HG02642 (cell line): Measurements from ENCODE around the gene ADAMTS6.

Experiments used
- ATAC-seq: cut with Tn5 transposase; IDR thresholded peaks from one replicate; pipeline ENCODE4 v1.9.1; 2021; ENCODE audit warnings: mild to moderate bottlenecking; ENCODE audit not compliant: unreplicated experiment, poor library complexity

ADAMTS6 gene

DNA sequence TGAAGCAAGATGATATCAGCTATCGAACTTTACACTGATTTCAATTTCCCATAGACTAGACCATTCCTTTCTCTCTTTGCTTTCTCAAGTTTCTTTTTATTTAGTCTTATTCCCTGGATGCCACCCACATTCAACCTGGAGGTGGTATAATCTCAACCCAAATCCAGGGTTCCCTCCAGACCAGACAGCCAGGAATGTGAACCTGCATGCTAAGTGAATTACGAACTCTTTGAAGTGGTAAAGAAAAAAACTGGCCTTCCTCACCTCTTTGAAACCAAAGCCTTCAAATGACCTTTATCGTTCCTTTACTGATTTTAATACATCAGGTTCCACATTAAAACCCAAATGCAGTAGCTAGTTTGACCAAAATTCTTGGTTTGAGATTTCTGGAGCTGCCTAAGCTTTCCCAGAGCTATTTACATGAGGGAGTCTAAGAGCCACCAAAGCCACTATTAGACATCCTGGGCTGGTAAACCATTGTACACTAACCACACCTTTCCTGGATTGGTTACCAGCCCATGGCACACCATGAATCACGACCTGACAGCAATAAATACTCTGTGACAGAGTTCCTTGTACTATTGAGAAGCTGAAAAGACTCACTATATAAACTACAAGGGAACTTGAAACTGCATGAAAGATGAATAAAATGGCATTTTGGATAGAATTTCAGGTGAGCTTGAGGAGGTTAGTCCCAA is 323.7 kb downstream of the ADAMTS6 start:
- ATAC-seq = no peak

DNA sequence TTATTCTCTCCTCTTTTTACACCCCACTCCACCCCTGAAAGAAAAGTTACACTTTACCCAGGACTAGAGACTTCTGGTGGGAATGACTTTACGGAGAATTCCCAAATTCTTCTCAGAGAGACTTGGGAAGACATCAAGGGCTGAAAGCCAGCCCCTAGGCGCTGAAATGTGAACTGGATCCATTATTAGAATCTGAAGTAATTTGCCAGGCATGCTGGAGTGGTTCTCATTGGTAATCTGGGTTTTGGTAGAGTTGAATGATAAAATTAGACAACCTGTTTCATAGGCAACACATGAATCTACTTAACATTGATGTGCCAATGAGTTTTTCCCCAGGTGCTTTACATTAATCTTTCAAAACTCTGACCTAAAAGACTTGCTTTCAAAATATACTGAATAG is 324.8 kb downstream of the ADAMTS6 start:
- no peak for ATAC-seq

DNA sequence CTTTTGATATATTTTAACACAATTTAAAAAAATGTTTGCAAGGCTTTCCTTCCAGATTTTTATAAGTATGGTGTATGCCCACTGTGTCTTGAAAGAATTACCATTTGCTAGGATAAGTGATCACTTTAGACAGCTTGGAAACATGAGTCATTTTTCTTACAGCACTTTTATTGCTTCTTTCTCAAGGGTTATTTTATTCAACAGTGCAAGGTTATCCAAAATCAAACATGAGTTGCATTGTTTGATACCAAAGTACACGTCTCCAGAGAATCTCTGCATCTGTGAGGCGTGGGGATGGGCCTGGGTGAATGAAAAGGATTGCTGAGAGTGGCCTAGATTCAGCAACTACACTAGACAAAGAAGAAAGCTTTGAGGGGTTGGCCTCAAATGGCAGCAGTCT is 329.6 kb downstream of the ADAMTS6 start:
- ATAC-seq = no peak

DNA sequence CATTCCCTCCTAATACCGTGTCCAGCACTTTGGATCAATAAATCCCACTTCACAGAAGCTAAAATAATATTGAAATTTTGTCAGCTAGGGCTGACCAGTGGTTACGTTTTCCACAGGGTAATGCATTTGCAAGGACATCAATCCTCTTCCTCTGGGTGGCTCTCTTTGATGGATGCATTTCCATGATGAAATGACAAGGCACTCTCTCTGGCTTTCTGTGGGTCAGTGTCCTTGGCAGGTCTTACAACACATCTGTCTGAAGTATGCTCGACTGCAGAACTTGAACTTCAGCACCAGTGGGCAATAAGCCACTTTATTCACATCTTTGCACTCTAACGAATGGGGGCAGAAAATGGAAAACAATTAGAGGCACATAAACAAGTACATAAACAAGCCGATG is 330.1 kb downstream of the ADAMTS6 start:
- no peak for ATAC-seq

DNA sequence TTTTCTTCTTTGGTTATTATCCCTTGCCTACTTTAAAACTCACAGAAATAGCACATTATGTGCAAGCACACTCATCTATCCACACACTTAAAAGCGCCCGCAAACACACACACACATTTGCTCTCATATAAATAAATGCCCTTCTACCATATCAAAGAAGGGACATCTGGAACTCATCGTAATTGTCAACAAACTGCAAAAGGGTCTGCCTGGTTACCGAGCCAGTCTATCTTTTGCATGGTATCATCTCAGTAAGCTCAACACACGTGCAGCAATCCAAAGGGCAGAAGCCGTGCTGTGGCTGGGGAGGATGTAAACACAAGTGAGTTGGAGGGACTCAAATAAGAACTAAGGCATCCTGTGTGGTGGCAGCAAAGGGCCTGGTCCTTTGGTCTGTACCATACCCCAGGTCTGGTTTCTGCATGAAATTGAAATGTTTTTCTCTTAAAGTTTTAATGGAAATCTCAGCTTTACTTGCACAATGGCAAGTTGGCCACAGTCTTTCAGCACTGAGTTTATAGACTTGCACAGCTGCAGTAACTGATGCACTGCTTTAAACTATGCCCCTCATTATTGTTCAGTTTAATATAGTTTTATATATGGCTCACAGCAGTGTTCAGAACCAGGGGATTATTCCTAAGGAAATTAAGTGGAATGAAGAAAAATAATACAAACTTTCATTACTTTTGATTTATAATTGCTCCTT is 331.0 kb downstream of the ADAMTS6 start:
- no peak for ATAC-seq

DNA sequence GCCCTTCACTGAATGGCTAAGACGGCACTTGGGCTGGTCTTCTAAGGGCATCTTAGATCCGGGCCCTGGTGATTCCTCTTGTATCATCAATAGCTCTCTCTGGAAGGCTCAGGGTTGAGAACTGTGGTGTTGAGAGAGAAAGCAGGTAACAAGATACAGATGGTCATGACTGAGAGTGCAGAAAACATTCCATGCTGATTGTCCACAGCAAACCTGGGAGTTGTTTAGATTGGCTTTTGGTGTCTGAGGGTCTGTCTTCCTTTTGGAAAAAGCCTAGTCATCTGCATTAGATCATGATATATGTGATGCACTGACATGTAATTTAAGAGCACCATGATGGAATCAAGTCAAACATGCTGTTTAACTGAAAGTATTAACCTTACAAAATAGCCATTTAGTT is 331.9 kb downstream of the ADAMTS6 start:
- no peak for ATAC-seq

DNA sequence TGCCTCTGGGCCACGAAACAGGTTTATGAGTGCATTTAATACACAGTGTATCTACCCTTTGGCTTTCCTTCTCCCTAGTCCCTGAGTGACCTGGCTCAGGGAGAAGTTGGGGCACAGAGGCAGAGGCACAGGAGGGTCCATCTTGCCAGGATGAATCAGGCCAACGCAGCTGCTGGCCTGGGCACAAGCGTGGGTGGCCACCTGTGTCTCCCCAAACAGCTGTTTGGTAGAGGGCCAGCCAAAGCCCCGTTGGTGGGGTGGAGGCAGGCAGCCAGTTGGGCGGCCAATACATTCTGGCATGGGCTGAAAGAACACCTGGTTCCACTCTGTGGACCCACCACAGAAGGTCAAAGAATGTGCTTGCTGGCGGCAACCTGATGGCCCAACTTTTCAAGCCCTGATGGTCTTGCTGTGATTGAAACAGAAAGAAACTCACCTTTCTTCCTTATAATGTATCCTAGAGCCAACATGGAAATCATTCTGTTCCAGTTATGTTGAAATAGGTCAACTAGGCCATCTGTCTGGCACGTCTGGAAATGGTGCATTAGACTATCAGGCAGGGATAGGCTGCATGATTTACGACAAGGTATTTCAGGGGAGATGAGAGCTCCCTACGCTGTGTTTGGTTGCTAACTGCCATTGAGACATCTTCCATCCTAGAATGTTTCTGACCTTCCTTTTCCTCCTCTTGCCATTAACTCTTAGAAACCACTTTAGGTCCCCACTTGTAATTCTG is 337.4 kb downstream of the ADAMTS6 start:
- ATAC-seq = no peak

DNA sequence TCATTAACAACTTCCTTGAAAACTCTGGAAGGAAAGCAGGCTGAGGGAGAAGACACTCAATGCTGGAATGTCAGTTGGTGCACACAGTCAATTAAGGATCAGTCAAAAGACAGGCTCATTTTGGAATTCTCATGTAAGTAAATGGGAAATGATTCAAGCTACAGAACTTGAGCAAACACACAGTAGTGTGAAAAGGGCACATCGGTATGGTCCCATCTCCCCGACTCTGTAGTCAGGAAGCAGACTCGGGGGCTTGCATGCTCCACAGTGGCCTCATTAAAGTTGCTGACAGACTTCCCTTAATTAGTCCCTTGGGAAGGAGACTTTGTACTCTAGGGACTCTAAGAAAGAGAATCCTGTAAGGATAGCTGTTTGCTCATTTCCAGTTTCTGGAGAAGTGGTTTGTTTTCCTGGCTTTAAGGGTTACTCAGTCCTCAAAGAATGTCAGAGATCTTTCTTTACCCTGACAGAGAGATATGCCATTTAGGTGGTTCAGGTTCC is 339.2 kb downstream of the ADAMTS6 start:
- no peak for ATAC-seq

DNA sequence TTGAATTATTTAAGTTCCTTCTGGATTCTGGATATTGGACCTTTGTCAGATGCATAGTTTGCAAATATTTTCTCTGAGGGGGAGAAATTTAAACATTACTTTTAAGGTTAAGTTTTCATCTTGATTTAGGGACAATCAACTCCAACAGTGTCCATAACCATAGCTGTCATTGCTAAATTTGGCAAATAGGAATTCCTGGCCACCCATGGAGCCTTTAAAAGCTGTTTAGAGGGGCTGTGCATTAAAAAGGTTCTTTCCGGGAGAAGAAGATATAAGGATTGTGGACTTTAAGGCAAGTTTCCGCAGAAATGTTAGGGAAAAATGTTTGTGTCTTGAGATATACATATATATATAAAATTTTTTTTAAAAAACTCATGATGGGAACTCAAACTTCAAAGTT is 339.7 kb downstream of the ADAMTS6 start:
- no peak for ATAC-seq

DNA sequence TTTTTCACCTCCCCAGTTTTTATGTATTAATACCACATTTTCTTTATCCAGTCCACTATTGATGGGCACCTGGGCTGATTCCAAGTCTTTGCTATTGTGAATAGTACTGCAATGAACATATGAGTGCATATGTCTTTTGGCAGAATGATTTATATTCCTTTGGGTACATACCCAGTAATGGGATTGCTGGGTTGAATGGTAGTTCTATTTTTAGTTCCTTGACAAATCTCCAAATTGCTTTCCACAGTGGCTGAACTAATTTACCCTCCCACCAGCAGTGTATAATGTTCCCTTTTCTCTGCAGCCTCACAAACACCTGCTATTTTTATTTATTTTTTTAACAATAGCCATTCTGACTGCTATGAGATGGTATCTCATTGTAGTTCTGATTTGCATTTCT is 340.2 kb downstream of the ADAMTS6 start:
- ATAC-seq = no peak

DNA sequence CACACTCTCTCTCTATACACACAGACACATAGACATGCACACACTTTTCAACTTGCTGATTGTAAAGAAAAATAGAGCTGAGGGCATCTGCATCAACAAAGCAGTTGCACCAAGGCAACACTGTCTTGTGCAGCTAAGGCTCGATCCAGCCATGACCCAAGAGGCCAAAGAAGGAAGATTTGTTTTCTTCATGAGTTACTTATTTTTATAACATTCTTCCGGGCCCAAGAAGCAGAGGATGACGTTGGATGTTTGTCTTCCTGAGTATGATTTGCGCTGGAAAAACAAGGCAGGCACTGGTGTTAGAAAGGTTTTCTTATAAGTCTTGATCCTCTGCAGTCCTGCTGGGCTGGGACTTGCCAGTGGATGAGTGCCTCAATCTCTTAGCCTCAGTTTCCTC is 344.1 kb downstream of the ADAMTS6 start:
- no peak for ATAC-seq

DNA sequence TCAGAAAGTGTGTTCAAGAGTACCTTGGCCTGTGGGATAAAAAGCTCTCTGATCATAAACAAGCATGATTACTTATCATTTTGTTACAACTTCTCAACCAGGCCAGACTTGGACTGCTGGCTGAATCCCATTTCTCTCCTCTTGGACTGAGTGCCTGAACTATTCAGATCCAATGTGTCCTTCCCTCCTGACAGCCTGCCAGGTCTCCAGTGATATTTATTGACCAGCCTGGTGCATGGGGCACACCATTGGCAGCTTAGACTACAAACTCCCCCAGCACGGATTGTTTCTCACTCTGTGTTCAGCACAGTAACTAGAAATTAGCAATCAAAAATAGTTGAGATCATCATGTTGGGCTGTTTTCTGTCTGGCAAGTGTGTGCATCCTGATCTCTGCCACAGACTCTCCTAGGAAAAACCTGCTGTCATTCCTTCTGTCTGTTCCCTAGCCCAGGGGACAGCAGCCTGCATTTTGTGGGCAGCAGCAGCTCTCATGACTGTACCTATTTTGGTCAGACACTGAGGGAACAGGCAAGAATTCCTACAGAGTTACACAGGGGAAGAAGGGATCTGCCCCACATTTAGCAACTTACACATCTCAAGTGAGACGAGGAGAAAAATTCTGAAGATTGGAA is 348.1 kb downstream of the ADAMTS6 start:
- no peak for ATAC-seq

DNA sequence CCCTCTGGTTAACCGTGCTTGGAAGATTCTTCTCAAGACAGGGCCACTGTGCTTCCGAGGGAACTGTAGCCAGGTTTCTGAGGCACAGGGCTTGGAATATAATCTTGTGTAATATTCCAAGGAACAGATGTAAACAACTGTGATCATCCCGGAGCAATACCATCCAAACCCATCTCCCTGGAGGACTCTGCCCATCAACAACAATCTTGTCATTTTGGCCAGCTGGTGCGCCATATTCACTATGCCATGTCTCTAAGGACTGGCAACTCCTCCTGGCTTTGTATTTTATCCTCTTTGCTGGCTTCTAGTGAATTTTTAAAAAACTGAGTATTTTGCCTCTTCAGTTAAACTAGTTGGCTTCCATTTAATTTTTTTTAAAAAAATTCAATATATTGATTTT is 349.3 kb downstream of the ADAMTS6 start:
- no peak for ATAC-seq

DNA sequence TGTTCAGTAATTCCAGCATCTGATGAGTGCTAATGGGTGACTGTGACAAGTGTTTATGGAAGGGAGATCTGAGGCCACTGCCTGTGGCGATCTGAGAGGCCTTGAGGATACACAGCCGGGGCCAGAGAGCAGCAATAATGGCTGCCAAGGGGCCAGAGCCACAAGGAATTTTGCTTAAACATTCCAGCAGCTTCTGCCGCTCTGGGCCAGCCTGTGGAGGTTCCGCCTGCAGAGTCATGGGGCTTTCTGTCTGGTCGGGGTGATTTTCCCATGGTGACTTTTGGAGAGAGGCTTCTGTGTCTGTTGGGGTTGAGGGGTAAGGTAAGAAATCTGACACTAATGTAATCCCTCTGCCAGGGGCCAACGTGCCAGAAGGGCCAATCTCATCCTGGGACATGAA is 353.5 kb downstream of the ADAMTS6 start:
- no peak for ATAC-seq

DNA sequence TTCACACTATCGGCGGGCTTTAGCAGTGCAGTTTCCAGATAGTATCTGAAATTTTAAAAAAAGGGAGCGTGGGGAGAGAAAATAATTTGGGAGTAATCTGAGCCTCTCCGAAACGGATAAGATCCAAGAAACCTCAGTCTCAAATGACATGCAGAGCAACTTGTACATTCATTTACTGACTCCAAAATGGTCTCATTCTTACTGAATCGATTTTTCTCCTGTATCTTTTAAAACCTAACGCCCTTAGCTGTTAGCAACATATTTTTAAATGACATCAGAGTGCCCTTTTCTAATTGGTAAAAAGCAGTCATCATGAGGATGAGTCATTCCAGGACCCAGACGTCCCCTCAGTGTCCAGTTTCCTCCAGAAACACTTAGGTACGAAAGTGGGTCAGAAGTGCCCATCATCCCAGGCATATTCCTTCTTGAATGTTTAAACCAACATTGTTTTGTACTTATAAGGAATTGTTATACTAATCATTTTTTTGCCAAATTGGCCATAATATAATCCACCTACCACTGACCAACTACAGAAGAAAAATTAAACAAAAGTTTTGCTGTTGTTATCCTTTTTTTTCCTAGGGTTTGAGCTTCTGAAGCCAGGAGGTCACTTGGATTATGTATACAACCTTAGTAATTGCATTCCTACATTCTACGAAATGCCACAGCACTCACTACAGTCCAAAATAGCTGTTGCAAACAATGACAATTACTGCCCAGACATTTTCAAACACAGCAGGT is 354.4 kb downstream of the ADAMTS6 start:
- no peak for ATAC-seq

DNA sequence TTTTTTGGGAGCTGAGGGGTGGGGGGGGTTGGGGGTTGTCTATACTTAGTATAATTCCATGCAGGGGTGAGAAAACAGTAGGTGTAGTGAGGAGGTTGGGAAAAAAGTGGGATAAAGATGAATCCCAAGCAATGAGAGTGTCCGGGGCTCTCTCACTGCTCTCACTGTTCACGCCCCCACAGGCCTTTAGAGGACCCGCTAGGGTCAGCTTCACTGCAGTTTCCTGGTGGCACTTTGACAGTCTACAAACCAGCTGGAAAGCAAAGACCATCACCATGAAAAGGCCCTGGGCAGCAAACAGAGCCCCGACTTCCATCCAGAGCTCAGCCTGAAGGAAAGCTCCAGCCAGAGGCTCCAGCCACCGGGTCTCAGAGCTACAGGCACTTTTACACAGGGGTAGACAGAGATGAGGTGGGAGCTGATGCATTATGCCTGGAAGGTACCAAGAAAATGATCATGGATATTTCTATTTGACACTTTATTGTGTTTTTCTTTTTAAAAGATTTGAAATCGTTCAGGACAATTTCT is 355.1 kb downstream of the ADAMTS6 start:
- no peak for ATAC-seq

DNA sequence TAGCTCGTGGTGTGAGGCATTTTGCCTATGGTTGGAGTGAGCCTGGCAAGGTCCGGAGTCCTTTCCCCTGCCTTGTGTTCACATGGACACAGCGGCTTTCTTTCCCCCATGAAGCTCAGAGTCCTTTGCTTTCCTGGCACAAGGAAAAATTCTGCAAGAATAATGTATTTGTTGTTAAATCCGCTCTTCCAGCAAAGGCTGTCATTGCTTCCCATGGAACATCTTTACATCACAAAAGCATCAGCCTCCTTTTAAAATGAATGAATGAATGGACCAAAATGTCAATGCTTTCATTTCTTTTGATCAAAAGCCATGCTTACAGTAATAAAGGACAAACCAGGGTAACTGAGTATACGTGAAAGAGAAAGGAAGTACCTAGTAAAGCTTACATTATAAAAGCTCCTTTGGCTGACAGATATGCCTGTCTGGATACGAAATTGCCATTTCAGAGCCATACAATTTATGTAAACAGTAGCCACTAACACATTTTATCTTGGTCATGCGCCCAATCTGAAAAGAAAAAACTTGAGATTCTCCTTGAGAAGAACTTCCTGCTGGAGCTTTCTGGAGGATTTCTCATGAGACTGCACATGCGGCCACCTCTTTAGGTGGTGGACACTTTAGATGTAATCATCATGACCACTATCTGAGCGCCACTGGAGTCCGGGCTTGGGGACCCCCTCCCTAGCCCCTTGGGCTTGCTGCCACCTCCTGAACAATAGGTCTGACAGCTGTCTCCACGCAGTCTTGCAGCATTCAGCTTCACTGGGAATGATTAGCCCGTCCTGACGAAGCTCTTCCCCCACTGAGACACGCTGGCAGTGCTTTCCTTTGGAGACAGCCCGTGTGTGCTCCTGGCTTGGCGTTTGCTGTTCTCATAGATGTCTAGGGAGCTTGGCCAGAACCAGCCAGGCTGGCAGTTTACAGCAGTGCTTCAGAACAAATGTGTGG is 355.9 kb downstream of the ADAMTS6 start:
- no peak for ATAC-seq

DNA sequence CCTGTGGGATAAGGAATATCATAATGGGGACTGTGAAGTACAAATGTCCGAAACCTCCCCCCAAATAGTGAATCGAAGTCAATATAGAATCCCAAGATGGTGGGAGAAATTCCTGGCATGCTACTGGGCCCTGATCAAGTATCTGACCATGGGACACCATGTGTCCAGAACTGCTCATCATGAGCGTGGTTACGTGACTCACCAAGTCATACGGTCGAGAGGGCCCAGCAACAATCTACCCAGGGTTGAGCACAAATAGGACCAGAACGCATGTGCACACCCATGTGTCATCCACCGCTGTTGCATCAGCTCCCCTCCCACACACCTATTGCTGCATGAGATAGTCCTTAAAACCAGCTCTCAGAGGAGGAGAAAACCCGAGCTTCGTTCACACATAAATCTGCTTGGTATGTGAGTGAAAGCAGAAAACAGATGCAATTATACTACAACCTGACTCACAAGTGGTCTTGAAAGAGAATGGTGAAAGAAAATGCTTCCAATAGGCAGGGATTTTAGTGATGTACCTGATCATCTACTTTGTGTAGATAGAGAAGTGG is 359.8 kb downstream of the ADAMTS6 start:
- ATAC-seq = no peak
